ENCODE data around the gene GRK1.

- no peak for TF ChIP-seq ATF3 (IDR thresholded peaks at IDR 0.05; ENCODE audit: insufficient read depth, low read depth, low read length)
- no peak for TF ChIP-seq EP300 (IDR thresholded peaks at IDR 0.05; ENCODE audit: borderline replicate concordance in 1 of 2, low read depth in 2 of 2, low read length in 2 of 2)
Observed at GRCh38 chr13:113766035-113766800, 99.2 kb downstream of the GRK1 start.
